Cardiac fibroblast (primary cell): ENCODE measurements around the gene ALK.

ENCODE experiments used
- DNase-seq, 2 donors: peaks; one replicate each; pipeline versions ENCODE4 v3.0.0 to v3.0.0-alpha.2; 2010; ENCODE audit warnings: low read depth in 2 of 2
- H3K4me3 ChIP-seq, 2 donors: replicated peaks in 1 of 2; 1 replicate in 1 of 2; 2 replicates in 1 of 2; pipeline ENCODE4 v1.5.1; 2011; ENCODE audit warnings: low read depth in 2 of 2, low read length in 2 of 2, mild to moderate bottlenecking in 2 of 2, moderate library complexity in 1 of 2
- TF ChIP-seq, protein P1 (sequence below): IDR thresholded peaks from one replicate; pipeline ENCODE4 v1.5.1; 2011; ENCODE audit warnings: low read depth, mild to moderate bottlenecking, low read length, inconsistent platforms

ALK gene

GRCh38 chr2:29308366-29308765 is 613.0 kb downstream of the ALK start:
- DNase-seq, result no peak
- no peak overlapping the region for H3K4me3 ChIP-seq
- TF ChIP-seq, protein P1, sequence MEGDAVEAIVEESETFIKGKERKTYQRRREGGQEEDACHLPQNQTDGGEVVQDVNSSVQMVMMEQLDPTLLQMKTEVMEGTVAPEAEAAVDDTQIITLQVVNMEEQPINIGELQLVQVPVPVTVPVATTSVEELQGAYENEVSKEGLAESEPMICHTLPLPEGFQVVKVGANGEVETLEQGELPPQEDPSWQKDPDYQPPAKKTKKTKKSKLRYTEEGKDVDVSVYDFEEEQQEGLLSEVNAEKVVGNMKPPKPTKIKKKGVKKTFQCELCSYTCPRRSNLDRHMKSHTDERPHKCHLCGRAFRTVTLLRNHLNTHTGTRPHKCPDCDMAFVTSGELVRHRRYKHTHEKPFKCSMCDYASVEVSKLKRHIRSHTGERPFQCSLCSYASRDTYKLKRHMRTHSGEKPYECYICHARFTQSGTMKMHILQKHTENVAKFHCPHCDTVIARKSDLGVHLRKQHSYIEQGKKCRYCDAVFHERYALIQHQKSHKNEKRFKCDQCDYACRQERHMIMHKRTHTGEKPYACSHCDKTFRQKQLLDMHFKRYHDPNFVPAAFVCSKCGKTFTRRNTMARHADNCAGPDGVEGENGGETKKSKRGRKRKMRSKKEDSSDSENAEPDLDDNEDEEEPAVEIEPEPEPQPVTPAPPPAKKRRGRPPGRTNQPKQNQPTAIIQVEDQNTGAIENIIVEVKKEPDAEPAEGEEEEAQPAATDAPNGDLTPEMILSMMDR, result no peak

- no peak overlapping the region for H3K4me3 ChIP-seq
- TF ChIP-seq, protein P1, result no peak
- DNase-seq, result no peak
These were observed 613.9 kb downstream of the ALK start for GRCh38 chr2:29307519-29307918.

DNA sequence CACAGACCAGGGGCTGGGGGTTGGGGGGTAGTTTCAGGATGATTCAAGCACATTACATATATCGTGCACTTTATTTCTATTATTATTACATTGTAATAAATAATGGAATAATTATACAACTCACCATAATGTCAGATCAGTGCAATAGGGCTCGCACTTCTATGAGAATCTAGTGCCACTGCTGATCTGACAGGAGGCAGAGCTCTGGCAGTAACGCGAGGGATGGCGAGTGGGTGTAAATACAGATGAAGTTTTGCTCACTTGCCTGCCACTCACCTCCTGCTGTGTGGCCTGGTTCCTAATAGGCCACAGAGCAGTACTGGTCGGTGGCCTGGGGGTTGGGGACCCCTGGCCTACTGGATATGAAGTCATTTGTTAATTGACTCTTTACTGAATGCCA is 615.6 kb downstream of the ALK start:
- TF ChIP-seq, protein P1, result no peak
- H3K4me3 ChIP-seq, result no peak overlapping the region
- DNase-seq, result no peak

DNA sequence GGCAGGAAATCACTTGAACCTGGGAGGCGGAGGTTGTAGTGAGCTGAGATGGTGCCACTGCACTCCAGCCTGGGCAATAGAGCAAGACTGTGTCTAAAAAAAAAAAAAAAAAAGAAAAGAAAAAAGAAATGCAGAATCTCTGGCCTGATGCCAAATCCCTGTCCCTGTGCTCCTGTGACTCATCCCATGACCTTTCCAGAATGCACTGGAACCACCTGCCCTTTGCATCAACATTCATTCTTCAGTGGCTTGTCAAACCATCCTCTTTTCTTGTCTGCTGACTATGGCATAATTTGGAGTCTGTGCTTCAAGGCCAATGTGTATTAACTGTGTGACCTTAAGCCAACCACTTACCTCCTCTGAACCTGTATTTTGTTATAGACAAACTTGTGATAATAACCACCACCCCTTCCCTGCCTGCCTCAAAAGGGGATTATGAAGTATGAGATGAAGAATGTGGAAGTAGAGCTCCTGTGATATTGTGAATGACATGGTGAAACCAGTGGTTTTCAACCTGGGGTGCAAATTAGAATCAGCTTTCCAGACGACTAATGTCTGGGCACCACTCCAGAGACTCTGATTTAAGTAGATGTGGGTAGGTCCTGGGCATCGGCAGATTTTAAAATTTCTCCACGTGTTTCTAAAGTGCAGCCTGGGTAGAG is 616.9 kb downstream of the ALK start:
- H3K4me3 ChIP-seq, result no peak overlapping the region
- TF ChIP-seq, protein P1, result no peak
- peak in 1 of 2 donors; percentile 33 for DNase-seq

DNA sequence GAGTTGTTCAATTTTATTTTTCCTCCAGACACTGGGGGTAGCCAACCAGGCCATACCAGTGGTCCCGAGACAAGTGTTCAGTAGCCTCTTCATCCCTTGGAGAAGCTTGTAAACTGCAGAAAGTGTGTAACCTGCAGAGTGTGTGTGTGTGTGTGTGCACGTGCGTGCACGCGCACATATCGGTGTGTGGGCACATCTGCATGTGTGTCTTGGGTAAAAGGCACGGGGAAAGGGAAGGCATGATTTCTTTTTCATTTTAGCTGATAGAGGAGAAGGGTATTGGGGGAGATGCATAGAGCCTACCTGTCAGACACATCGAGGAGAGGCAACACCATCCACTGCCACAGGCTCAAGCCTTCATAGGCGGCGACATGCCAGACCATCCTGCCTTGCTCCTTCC is 624.8 kb downstream of the ALK start:
- TF ChIP-seq, protein P1, result no peak
- H3K4me3 ChIP-seq, result no peak overlapping the region
- DNase-seq, result no peak

DNA sequence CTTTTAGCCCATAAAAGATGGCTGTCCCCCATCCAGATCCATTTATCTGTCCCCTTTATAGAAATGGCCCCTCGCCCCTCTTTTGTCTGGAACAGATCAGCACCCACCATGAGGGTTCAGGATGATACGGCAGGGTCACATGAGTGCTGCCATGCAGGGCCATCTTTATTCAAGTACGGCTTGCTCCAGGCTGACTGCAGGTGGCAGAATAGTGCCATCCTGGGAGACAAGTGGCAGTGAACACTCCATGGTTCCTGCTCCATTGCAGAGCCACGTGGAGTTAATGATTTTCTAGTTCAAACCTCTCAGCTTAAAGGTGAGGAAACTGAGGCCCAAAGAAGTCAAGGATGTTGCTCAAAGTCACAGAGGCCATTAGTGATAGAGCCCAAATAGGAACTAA is 625.5 kb downstream of the ALK start:
- DNase-seq, result peak in 1 of 2 donors; percentile 47
- no peak overlapping the region for H3K4me3 ChIP-seq
- TF ChIP-seq, protein P1, result peak; percentile 49

GRCh38 chr2:29293830-29294438 is 627.5 kb downstream of the ALK start:
- DNase-seq, result peak; percentile 42 to 45
- no peak overlapping the region for H3K4me3 ChIP-seq
- TF ChIP-seq, protein P1, result no peak
